Spleen (tissue), 11 donors: ENCODE results near the gene PFKP. TPM values are rescaled to one million over a fixed set of nuclear protein-coding genes. Genes with fewer than 3 reads are reported as not detected.

Source experiments
- DNase-seq: peaks from one replicate; pipeline ENCODE4 v3.0.0-alpha.2; 2020
- H3K27ac ChIP-seq, 8 donors: fragments of 200-600 bp; sonication (generic) in 7 of 8; 1 replicate in 4 of 8; 2 replicates in 4 of 8; pipeline versions ENCODE4 v1.5.0 to v1.8.0; 2016 to 2021; ENCODE audit warnings: inconsistent platforms in 4 of 8, mild to moderate bottlenecking in 4 of 8, moderate library complexity in 1 of 8
- H3K27me3 ChIP-seq, 7 donors: fragments of 200-600 bp; sonication (generic) in 6 of 7; replicated peaks in 1 of 7; 1 replicate in 4 of 7; 2 replicates in 3 of 7; pipeline versions ENCODE4 v1.5.0 to v1.8.0; 2016 to 2021; ENCODE audit warnings: inconsistent platforms in 3 of 7, mild to moderate bottlenecking in 1 of 7
- H3K36me3 ChIP-seq, 6 donors: fragments of 200-600 bp; sonication (generic) in 5 of 6; 1 replicate in 4 of 6; 2 replicates in 2 of 6; pipeline versions ENCODE4 v1.5.0 to v1.8.0; 2016 to 2021; ENCODE audit warnings: inconsistent platforms in 2 of 6
- H3K4me1 ChIP-seq, 6 donors: fragments of 200-600 bp; sonication (generic) in 5 of 6; 1 replicate in 3 of 6; 2 replicates in 3 of 6; pipeline versions ENCODE4 v1.5.0 to v1.8.0; 2016 to 2021; ENCODE audit warnings: inconsistent platforms in 3 of 6
- H3K4me3 ChIP-seq, 8 donors: fragments of 200-600 bp; sonication (generic) in 7 of 8; 1 replicate in 4 of 8; 2 replicates in 4 of 8; pipeline versions ENCODE4 v1.5.0 to v1.8.0; 2016 to 2021; ENCODE audit warnings: inconsistent platforms in 4 of 8, mild to moderate bottlenecking in 4 of 8, moderate library complexity in 2 of 8
- H3K9me3 ChIP-seq, 8 donors: fragments of 200-600 bp; sonication (generic) in 7 of 8; 1 replicate in 4 of 8; 2 replicates in 4 of 8; pipeline versions ENCODE4 v1.5.0 to v1.8.0; 2016 to 2021; ENCODE audit warnings: inconsistent platforms in 4 of 8
- POLR2A ChIP-seq, 3 donors: fragments of 450-650 bp; IDR thresholded peaks; one replicate each; pipeline ENCODE4 v1.5.1; 2017; ENCODE audit warnings: antibody characterized with exemption in 3 of 3, mild to moderate bottlenecking in 1 of 3
- POLR2AphosphoS5 ChIP-seq, 3 donors: sonication (generic); formaldehyde crosslinking; IDR thresholded peaks; one replicate each; pipeline ENCODE4 v1.5.1; 2017; ENCODE audit warnings: antibody characterized with exemption in 3 of 3
- WGBS, 5 donors: extraction: QIAGEN DNeasy Blood & Tissue Kit in 3 of 5; methylation state at CpG; one replicate each; pipeline versions ENCODE4 v1.1.5 to v1.1.7; 2013 to 2018; 5-methylcytosine and 5-hydroxymethylcytosine counted together
- intact Hi-C: fragments of 100-400 bp; cut with DNase I; formaldehyde crosslinking; loops from one replicate; pipeline ENCODE4 v1.15.0; 2023; ENCODE audit warnings: low total_unique reads
- polyA plus RNA-seq, 3 donors: library from polyadenylated mRNA; stranded (reverse); fragments of 200-250 nt; gene quantifications; one replicate each; pipeline ENCODE4 v1.2.1, GENCODE V29; 2013
- total RNA-seq, 7 donors: library from RNA; depleted of rRNA in 3 of 7; stranded (reverse); fragments of >200 nt in 3 of 7; fragmentation: NEBNext Ultra II Directional in 4 of 7; extraction: Animal tissue kit (Norgen Biotek cat#: 25700) in 4 of 7; gene quantifications; one replicate each; pipeline versions ENCODE4 v1.1.0 to v1.2.1, GENCODE V29; 2016 to 2021
- TF ChIP-seq, protein P1 (sequence below), 11 experiments: fragments of 200-600 bp in 7 of 11; fragments of 450-650 bp in 4 of 11; sonication (generic) in 4 of 11; IDR thresholded peaks in 8 of 11; conservative IDR thresholded peaks in 3 of 11; 1 replicate in 7 of 11; 2 replicates in 4 of 11; pipeline versions ENCODE4 v1.4.0 to v1.8.0; 2016 to 2021; ENCODE audit warnings: antibody characterized with exemption in 11 of 11, inconsistent platforms in 4 of 11, mild to moderate bottlenecking in 1 of 11
- donor health status: healthy with polysubstance abuse.
- donor health status: DM: no; HTN: no; CAD: no; lungs with moderate emphysema.
- donor health status: DM: no; HTN: no; CAD: no.
- donor health status: Bipolar disorder and iron deficiency.
- donor health status: healthy.
- donor health status: DM: no; HTN: no; CAD: no.
- donor health status: DM: yes; HTN: yes; CAD: no.

PFKP gene
- total and polyA plus RNA-seq, 10 donors = 19.0 to 60.9 (median 28.6) TPM

DNA sequence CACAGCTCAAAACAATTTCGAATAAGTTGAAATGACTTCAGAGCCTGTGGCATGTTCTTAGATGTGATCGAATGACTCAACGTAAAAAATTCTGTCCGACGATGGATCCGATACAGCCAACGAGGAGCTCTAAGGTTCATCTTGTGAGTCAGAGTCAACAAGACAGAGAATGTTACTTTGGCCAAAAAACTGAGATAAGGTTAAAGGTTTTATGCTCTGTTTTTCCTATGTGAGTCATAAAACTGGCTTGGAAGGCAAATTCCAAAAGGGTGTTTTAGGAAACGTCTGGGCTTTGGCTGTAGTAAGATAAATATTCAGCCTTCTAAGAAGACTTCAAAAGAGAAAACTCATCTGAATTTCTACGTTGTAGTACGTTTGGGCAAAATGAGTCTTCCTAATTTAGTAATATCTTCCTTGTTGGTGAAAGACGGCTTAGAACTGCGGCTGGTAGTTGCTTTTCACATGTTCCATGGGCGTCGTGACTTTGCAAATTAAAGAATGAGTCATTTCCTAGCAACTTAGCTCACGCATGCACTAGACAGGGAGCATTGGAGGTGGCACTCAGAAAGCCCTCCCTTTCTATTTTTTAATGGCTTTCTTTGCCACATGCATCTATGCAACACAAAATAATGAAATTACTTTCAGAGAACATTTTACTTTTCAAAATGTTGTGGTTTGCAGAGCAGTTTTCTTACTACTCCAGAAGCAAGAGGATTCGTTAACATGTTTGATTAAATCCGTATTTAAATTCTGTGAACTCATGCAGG is 28.2 kb downstream of the PFKP start:
- H3K27ac ChIP-seq = peak overlapping the region in 6 of 8 donors; percentile 26 to 71 (median 66)
- no peak for DNase-seq
- no peaks in the 10 kb centered on the region for H3K9me3 ChIP-seq
- H3K4me3 ChIP-seq = peak overlapping the region in 2 of 8 donors; percentile 2 to 28
- WGBS, 5 donors = 33 to 44% (median 34%) methylated on average over 17 of the region's 17 CpGs
- TF ChIP-seq POLR2AphosphoS5 (IDR thresholded peaks at IDR 0.05) (no peak), POLR2A (IDR thresholded peaks at IDR 0.05) (no peak)
- TF ChIP-seq, protein P1, sequence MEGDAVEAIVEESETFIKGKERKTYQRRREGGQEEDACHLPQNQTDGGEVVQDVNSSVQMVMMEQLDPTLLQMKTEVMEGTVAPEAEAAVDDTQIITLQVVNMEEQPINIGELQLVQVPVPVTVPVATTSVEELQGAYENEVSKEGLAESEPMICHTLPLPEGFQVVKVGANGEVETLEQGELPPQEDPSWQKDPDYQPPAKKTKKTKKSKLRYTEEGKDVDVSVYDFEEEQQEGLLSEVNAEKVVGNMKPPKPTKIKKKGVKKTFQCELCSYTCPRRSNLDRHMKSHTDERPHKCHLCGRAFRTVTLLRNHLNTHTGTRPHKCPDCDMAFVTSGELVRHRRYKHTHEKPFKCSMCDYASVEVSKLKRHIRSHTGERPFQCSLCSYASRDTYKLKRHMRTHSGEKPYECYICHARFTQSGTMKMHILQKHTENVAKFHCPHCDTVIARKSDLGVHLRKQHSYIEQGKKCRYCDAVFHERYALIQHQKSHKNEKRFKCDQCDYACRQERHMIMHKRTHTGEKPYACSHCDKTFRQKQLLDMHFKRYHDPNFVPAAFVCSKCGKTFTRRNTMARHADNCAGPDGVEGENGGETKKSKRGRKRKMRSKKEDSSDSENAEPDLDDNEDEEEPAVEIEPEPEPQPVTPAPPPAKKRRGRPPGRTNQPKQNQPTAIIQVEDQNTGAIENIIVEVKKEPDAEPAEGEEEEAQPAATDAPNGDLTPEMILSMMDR (IDR thresholded peaks at IDR 0.05 in 8 of 11, conservative IDR thresholded peaks at IDR 0.05 in 3 of 11) = no peak
- H3K36me3 ChIP-seq = peaks cover 0 to 25% (median 3%) of the 10 kb centered on the region in 6 donors
- H3K27me3 ChIP-seq = no peaks in the 10 kb centered on the region
- peaks cover 0 to 52% (median 19%) of the 10 kb centered on the region in 6 donors for H3K4me1 ChIP-seq
- intact Hi-C loops = no loop called here

DNA sequence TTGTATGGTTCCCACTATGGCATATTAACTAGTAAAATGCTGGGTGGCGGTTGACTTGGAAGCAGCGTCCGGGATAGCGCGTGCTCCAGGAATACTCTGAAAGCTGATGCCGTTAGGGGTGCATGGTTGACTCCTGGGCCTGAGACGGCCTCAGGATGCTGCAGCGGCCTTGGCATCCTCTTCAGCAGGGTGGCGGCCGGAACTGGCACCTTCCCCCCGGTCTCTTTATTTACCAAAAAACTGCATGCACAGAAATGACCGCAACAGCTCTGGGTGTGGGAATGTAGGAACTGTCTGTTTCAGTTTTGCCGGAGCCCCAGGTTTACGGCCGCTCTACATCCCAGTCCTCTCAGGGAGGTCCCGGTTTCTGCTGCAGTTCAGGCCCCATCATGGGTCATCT is 28.8 kb downstream of the PFKP start:
- Histone ChIP-seq H3K4me1 (peaks cover 0 to 52% (median 19%) of the 10 kb centered on the region in 6 donors), H3K27me3 (no peaks in the 10 kb centered on the region), H3K9me3 (no peaks in the 10 kb centered on the region), H3K4me3 (peak overlapping the region in 3 of 8 donors; percentile 2 to 28 (median 12)), H3K36me3 (peaks cover 0 to 28% (median 3%) of the 10 kb centered on the region in 6 donors), H3K27ac (peak overlapping the region in 6 of 8 donors; percentile 26 to 71 (median 66))
- intact Hi-C loops = no loop called here
- DNase-seq = no peak
- WGBS, 5 donors = 47 to 57% (median 52%) methylated on average over 15 to 16 of the region's 16 CpGs
- TF ChIP-seq, protein P1 (IDR thresholded peaks at IDR 0.05 in 8 of 11, conservative IDR thresholded peaks at IDR 0.05 in 3 of 11) = no peak
- TF ChIP-seq POLR2AphosphoS5 (IDR thresholded peaks at IDR 0.05) (no peak), POLR2A (IDR thresholded peaks at IDR 0.05) (no peak)

DNA sequence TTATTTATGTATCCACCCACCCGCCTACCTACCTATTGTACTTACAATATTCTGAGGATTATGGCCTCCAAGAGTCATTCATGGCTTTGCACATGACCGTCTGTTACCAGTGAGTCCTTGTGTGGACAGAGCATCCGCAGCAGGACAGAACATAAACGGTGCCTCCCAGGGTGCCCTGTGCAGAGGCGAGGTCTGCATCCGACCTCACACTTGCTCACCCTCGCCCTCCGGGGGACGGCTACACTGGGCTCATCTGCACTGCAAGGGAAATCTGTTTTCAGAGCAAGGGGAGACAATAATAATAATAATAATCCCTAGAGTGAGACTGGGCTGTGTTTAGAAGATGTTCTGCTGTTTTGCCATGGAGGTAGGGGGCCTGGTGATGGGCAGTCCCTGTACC is 29.8 kb downstream of the PFKP start:
- H3K4me3 ChIP-seq = no peak overlapping the region
- intact Hi-C loops = no loop called here
- H3K4me1 ChIP-seq = peaks cover 0 to 48% (median 19%) of the 10 kb centered on the region in 6 donors
- H3K27ac ChIP-seq = no peak overlapping the region
- no peaks in the 10 kb centered on the region for H3K27me3 ChIP-seq
- peaks cover 0 to 30% (median 6%) of the 10 kb centered on the region in 6 donors for H3K36me3 ChIP-seq
- no peak for DNase-seq
- TF ChIP-seq, protein P1 (IDR thresholded peaks at IDR 0.05 in 8 of 11, conservative IDR thresholded peaks at IDR 0.05 in 3 of 11) = no peak
- TF ChIP-seq POLR2AphosphoS5 (IDR thresholded peaks at IDR 0.05) = no peak
- TF ChIP-seq POLR2A (IDR thresholded peaks at IDR 0.05) = no peak
- no peaks in the 10 kb centered on the region for H3K9me3 ChIP-seq
- 84 to 95% (median 91%) methylated on average over 9 of the region's 9 CpGs for WGBS, 5 donors

DNA sequence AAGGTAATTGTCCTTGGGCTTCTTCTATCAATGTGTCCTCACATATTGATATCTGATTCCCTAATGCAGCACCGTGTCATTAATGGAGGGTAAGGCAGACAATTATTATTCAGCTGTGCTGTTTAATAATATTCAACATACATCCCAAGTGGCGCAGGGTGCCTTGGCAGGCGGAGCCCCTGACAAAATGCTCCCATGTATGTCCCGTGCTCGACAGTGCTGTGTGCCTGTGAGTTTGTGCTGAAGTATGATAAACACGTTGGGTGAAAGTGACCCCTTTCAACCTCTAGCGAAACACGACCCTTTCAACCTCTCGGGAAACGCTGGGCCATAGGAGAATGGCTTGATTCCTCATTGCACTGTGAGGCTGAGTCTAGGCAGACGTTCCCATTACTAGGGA is 31.3 kb downstream of the PFKP start:
- 81 to 91% (median 88%) methylated on average over 11 of the region's 11 CpGs for WGBS, 5 donors
- intact Hi-C loops = no loop called here
- Histone ChIP-seq H3K27me3 (no peaks in the 10 kb centered on the region), H3K4me1 (peaks cover 0 to 36% (median 19%) of the 10 kb centered on the region in 6 donors), H3K9me3 (no peaks in the 10 kb centered on the region), H3K27ac (no peak overlapping the region), H3K36me3 (peaks cover 0 to 46% (median 19%) of the 10 kb centered on the region in 6 donors), H3K4me3 (no peak overlapping the region)
- TF ChIP-seq POLR2AphosphoS5 (IDR thresholded peaks at IDR 0.05) (no peak), POLR2A (IDR thresholded peaks at IDR 0.05) (no peak)
- TF ChIP-seq, protein P1 (IDR thresholded peaks at IDR 0.05 in 8 of 11, conservative IDR thresholded peaks at IDR 0.05 in 3 of 11) = no peak
- no peak for DNase-seq
